Fibroblast of the aortic adventitia (primary cell): ENCODE measurements around the gene CDCA3. TPM values are rescaled to one million over a fixed set of nuclear protein-coding genes. Genes with fewer than 3 reads are reported as not detected.

ENCODE experiments used
- DNase-seq: peaks from one replicate; pipeline ENCODE4 v3.0.0-alpha.2; 2010; ENCODE audit warnings: low read depth
- H3K4me3 ChIP-seq: 2 replicates; pipeline ENCODE4 v1.5.1; 2011; ENCODE audit warnings: low read depth, mild to moderate bottlenecking, control low read depth, low read length, moderate library complexity
- CTCF ChIP-seq: IDR thresholded peaks from 2 replicates; pipeline ENCODE4 v1.5.1; 2011; ENCODE audit warnings: mild to moderate bottlenecking, low read length, control low read depth, inconsistent platforms; ENCODE audit not compliant: insufficient read depth
- total RNA-seq: library from RNA; depleted of rRNA; stranded (reverse); fragments of >200 nt; gene quantifications from 2 replicates; pipeline ENCODE4 v1.2.3, GENCODE V29; 2012; ENCODE audit warnings: low replicate concordance

CDCA3 gene
- total RNA-seq, 1 donor = 23.5 TPM

DNA sequence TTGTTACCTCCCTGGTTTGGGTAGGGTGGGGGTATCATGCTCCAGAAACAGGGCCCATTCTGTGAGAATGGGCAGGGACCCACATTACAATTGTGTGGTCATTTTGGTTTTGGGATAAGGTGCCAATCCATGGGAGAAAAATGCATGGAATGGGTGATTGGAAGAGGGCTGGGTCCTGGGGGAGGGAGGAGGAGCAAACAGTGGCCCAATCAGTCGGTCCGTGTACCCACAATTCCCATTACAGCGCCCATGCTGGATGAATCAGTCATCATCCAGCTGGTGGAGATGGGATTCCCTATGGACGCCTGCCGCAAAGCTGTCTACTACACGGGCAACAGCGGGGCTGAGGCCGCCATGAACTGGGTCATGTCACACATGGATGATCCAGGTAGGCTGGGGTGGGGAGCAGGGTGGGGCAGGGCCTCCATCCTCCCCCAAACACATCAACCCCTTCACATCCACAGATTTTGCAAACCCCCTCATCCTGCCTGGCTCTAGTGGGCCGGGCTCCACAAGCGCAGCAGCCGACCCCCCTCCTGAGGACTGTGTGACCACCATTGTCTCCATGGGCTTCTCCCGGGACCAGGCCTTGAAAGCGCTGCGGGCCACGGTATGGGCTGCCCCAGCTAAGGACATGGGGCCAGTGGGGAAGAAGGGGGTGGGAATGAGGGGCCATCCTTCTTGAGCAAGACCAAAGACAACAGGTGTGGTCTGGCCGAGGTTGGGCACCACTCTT lies 12.7 kb upstream of the CDCA3 start:
- no peak for DNase-seq
- no peak for TF ChIP-seq CTCF
- H3K4me3 ChIP-seq = no peak overlapping the region

GRCh38 chr12:6863033-6863432 lies 11.9 kb upstream of the CDCA3 start:
- no peak overlapping the region for H3K4me3 ChIP-seq
- DNase-seq = no peak
- no peak for TF ChIP-seq CTCF

GRCh38 chr12:6861391-6861790 lies 10.3 kb upstream of the CDCA3 start:
- no peak for TF ChIP-seq CTCF
- no peak overlapping the region for H3K4me3 ChIP-seq
- DNase-seq = no peak

- DNase-seq = no peak
- no peak for TF ChIP-seq CTCF
- no peak overlapping the region for H3K4me3 ChIP-seq
Measured at GRCh38 chr12:6860942-6861341, 9.9 kb upstream of the CDCA3 start.

DNA sequence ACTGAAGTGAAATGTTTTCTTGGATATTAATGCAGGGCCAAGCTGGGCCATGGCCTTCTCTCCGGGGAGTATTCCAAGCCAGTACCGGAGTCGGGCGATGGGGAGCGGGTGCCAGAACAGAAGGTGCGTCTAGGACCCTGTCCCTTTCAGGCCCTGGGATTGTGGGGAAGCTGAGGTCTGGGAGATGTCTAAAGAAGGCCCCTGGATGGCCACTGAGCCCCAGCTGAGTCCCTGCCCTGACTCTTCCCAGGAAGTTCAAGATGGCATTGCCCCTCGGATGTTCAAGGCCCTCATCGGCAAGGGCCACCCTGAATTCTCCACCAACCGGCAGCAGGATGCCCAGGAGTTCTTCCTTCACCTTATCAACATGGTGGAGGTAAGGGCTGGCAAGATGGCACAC lies 9.0 kb upstream of the CDCA3 start:
- no peak for DNase-seq
- H3K4me3 ChIP-seq = no peak overlapping the region
- TF ChIP-seq CTCF = no peak

- no peak for DNase-seq
- TF ChIP-seq CTCF = no peak
- H3K4me3 ChIP-seq = no peak overlapping the region
Measured at GRCh38 chr12:6858799-6859198, 7.7 kb upstream of the CDCA3 start.

DNA sequence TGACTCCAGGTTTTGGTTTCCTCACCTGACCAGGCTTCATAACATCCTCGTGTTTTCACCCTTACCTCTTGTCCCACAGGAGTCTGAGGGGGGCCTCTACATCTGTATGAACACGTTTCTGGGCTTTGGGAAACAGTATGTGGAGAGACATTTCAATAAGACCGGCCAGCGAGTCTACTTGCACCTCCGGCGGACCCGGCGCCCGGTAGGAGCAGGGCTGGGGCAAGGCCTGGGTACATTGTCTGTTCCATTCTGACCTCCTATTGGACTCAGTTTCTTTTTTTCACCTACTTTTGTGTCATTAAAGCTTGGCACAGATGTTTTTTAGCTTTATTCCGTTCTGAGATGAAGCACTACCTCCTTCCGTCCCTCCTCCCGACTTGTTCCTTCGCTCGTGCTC lies 4.2 kb upstream of the CDCA3 start:
- no peak for DNase-seq
- no peak for TF ChIP-seq CTCF
- no peak overlapping the region for H3K4me3 ChIP-seq
